Thyroid gland (tissue), 4 donors: Measurements from ENCODE around the gene LIN28A. TPM values are rescaled to one million over a fixed set of nuclear protein-coding genes. Genes with fewer than 3 reads are reported as not detected.

Experiments used
- DNase-seq, 2 donors: peaks; one replicate each; pipeline ENCODE4 v3.0.0-alpha.2; 2019
- H3K27ac ChIP-seq, 3 donors: fragments of 200-600 bp; sonication (generic); 1 replicate in 2 of 3; 2 replicates in 1 of 3; pipeline ENCODE4 v1.5.1; 2016 to 2019; ENCODE audit warnings: mild to moderate bottlenecking in 1 of 3, moderate library complexity in 1 of 3
- H3K27me3 ChIP-seq: fragments of 200-600 bp; sonication (generic); one replicate; pipeline ENCODE4 v1.5.1; 2019
- H3K36me3 ChIP-seq, 2 donors: fragments of 200-600 bp; sonication (generic); one replicate each; pipeline ENCODE4 v1.5.1; 2016 to 2019
- H3K4me1 ChIP-seq, 2 donors: fragments of 200-600 bp; sonication (generic); one replicate each; pipeline ENCODE4 v1.5.1; 2017 to 2019
- H3K4me3 ChIP-seq, 3 donors: fragments of 200-600 bp; sonication (generic); replicated peaks in 1 of 3; 1 replicate in 2 of 3; 2 replicates in 1 of 3; pipeline ENCODE4 v1.5.1; 2016; ENCODE audit warnings: mild to moderate bottlenecking in 1 of 3
- H3K9me3 ChIP-seq: fragments of 200-600 bp; sonication (generic); one replicate; pipeline ENCODE4 v1.5.1; 2017
- POLR2A ChIP-seq, 2 donors: fragments of 450-650 bp; IDR thresholded peaks; one replicate each; pipeline ENCODE4 v1.6.1; 2017; ENCODE audit warnings: antibody characterized with exemption in 2 of 2, mild to moderate bottlenecking in 2 of 2, moderate library complexity in 1 of 2
- WGBS, 2 donors: methylation state at CpG; one replicate each; pipeline ENCODE4 v1.1.5; 2017; 5-methylcytosine and 5-hydroxymethylcytosine counted together
- intact Hi-C: fragments of 100-400 bp; cut with DNase I; formaldehyde crosslinking; loops from one replicate; pipeline ENCODE4 v1.15.1; 2023
- total RNA-seq, 4 donors: library from RNA; depleted of rRNA; stranded (reverse); fragments of >200 nt; gene quantifications; one replicate each; pipeline ENCODE4 v1.2.3, GENCODE V29; 2016
- TF ChIP-seq, protein P1 (sequence below), 6 experiments: fragments of 200-600 bp in 3 of 6; fragments of 450-650 bp in 3 of 6; sonication (generic) in 3 of 6; IDR thresholded peaks; one replicate each; pipeline ENCODE4 v1.5.1; 2016 to 2019; ENCODE audit warnings: antibody characterized with exemption in 6 of 6, mild to moderate bottlenecking in 2 of 6, inconsistent platforms in 1 of 6, moderate library complexity in 1 of 6

The LIN28A gene
- total RNA-seq, 4 donors from 2014 or later = not detected

DNA sequence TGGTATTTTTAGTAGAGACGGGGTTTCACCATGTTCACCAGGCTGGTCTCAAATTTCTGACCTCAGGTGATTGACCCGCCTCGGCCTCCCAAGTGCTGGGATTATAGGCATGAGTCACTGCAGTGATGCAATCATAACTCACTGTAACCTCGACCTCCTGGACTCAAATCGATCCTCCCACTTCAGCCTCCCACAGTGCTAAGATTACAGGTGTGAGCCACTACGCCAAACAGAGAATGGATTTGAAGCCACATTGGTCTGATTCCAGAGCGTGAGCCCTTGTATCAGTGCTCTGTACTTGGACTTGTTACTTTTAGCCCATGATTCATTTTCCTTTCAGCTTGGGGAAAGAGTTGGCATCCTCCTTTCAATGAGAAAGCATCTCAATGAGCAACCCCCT is 23.2 kb upstream of the LIN28A start:
- Histone ChIP-seq H3K27ac (no peak overlapping the region), H3K4me3 (no peak overlapping the region), H3K27me3 (no peaks in the 10 kb centered on the region), H3K4me1 (no peaks in the 10 kb centered on the region), H3K9me3 (no peaks in the 10 kb centered on the region), H3K36me3 (no peaks in the 10 kb centered on the region)
- DNase-seq = no peak
- no peak for TF ChIP-seq POLR2A (IDR thresholded peaks at IDR 0.05)
- TF ChIP-seq, protein P1, sequence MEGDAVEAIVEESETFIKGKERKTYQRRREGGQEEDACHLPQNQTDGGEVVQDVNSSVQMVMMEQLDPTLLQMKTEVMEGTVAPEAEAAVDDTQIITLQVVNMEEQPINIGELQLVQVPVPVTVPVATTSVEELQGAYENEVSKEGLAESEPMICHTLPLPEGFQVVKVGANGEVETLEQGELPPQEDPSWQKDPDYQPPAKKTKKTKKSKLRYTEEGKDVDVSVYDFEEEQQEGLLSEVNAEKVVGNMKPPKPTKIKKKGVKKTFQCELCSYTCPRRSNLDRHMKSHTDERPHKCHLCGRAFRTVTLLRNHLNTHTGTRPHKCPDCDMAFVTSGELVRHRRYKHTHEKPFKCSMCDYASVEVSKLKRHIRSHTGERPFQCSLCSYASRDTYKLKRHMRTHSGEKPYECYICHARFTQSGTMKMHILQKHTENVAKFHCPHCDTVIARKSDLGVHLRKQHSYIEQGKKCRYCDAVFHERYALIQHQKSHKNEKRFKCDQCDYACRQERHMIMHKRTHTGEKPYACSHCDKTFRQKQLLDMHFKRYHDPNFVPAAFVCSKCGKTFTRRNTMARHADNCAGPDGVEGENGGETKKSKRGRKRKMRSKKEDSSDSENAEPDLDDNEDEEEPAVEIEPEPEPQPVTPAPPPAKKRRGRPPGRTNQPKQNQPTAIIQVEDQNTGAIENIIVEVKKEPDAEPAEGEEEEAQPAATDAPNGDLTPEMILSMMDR (IDR thresholded peaks at IDR 0.05) = no peak
- intact Hi-C loops = no loop called here
- 76 to 85% methylated on average over 7 of the region's 7 CpGs for WGBS, 2 donors

DNA sequence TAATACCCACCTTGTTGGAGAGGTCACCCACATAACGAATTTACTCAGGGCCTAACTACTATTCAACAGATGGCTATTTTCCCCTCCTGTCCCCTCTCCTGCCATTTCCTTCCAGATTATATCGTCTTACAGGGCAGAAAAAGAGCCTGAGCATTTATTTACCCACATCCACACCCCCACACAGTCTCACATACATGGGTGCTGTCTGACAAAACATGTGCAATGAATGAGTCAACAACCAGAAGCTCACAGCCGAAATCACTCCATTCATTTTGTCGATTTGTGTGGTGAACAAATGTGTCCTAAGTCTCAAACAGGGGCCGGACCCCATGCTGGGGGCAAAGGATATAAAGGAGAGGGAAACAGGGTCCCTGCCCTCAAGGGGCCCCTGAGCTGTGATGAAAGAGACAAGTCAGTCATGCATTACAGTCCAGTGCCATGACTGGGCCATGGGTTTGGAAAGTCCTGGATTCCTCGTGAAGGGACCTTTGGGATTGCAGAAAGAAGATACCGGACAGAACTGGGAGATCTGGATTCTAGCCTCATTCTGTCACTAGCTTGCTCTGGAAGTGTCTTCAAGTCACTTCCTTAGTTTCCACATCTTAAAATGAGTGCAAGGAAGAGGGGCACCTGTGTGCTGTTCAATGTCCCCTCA is 21.7 kb upstream of the LIN28A start:
- Histone ChIP-seq H3K36me3 (no peaks in the 10 kb centered on the region), H3K27ac (no peak overlapping the region), H3K4me1 (no peaks in the 10 kb centered on the region), H3K9me3 (no peaks in the 10 kb centered on the region), H3K27me3 (no peaks in the 10 kb centered on the region), H3K4me3 (no peak overlapping the region)
- 78 to 82% methylated on average over 7 of the region's 7 CpGs for WGBS, 2 donors
- intact Hi-C loops = no loop called here
- no peak for DNase-seq
- TF ChIP-seq, protein P1 (IDR thresholded peaks at IDR 0.05) = no peak
- TF ChIP-seq POLR2A (IDR thresholded peaks at IDR 0.05) = no peak

DNA sequence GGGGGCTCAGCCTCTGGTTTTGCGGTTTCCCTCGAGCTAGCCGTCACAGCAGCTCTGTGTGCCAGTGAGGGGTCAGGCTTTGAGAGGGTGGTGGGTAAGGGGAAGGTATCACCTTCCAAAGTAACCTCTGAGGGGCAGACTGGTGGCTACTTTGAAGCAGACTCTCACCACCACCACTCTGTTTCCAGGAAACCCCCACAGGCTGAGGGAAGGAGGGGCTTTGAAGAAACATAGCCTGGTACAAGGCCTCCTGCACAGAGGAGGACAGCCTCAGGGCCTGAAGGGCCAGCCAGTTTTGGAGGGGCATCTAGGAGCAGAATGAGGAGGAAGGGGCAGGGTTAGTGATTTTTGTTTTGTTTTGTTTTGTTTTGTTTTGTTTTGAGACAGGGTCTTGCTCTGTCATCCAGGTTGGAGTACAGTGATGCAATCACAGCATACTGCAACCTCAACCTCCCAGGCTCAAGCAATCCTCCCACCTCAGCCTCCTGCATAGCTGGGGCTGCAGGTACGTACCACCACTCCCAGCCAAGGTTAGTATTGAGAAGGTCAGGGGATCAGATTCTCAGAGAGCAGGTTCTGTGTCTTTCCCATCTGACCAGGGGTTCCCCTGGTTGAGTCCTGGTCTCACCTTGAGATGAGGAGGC is 20.9 kb upstream of the LIN28A start:
- 80 to 85% methylated on average over 1 to 4 of the region's 4 CpGs for whole genome bisulfite sequencing, 2 donors
- no peak overlapping the region for H3K4me3 ChIP-seq
- intact Hi-C loops = no loop called here
- no peaks in the 10 kb centered on the region for H3K27me3 ChIP-seq
- no peaks in the 10 kb centered on the region for H3K4me1 ChIP-seq
- DNase-seq = no peak
- H3K36me3 ChIP-seq = no peaks in the 10 kb centered on the region
- no peak overlapping the region for H3K27ac ChIP-seq
- no peak for TF ChIP-seq POLR2A (IDR thresholded peaks at IDR 0.05)
- TF ChIP-seq, protein P1 (IDR thresholded peaks at IDR 0.05) = no peak
- H3K9me3 ChIP-seq = no peaks in the 10 kb centered on the region

DNA sequence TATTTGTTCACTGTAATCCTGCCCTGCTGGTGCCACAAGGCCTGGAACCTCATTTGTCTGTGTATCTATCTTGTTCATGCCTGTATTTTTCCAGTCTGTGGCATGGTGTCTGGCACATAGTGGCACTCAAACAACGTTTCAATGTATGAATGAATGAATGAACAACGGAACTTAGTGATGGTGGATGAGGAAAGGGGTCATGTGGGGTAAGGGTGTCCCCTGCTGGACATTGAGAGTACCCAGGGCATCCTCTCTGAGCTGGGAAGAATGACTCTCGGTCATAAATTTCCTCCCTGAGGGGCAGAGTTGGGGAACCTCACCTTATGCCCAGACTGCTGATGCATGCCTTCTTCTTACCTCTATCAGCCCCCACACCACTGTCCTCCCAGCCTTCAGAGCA is 19.2 kb upstream of the LIN28A start:
- intact Hi-C loops = no loop called here
- Histone ChIP-seq H3K27me3 (no peaks in the 10 kb centered on the region), H3K4me3 (no peak overlapping the region), H3K27ac (no peak overlapping the region), H3K4me1 (no peaks in the 10 kb centered on the region), H3K9me3 (no peaks in the 10 kb centered on the region), H3K36me3 (no peaks in the 10 kb centered on the region)
- 6 to 15% methylated on average over 3 of the region's 3 CpGs for WGBS, 2 donors
- DNase-seq = no peak
- TF ChIP-seq, protein P1 (IDR thresholded peaks at IDR 0.05) = peak in 2 of 6 experiments; percentile 8 to 15
- no peak for TF ChIP-seq POLR2A (IDR thresholded peaks at IDR 0.05)

DNA sequence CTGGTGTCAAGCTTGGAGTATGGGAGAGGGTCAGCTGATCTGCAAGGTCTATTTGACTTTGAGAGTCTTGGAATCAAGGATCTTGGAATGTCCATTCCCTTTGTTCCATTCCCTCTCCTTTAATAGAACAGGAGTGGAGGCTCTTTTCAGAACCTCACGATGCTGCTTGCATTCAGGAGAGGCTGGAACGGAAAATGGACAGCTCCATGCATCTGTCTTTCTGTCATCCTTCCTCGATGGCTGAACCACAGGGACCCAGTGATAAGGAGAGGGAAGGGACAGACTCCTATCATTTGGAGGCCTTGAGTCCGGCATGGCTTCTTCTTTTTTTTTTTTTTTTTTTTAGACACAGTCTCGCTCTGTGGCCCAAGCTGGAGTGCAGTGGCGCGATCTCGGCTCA is 14.9 kb upstream of the LIN28A start:
- WGBS, 2 donors = 80 to 85% methylated on average over 8 of the region's 8 CpGs
- intact Hi-C loops = no loop called here
- Histone ChIP-seq H3K4me3 (no peak overlapping the region), H3K27ac (no peak overlapping the region), H3K4me1 (no peaks in the 10 kb centered on the region), H3K9me3 (no peaks in the 10 kb centered on the region), H3K27me3 (no peaks in the 10 kb centered on the region), H3K36me3 (no peaks in the 10 kb centered on the region)
- DNase-seq = no peak
- no peak for TF ChIP-seq POLR2A (IDR thresholded peaks at IDR 0.05)
- TF ChIP-seq, protein P1 (IDR thresholded peaks at IDR 0.05) = no peak
